Measurements from ENCODE around the gene ANO4.

DNA sequence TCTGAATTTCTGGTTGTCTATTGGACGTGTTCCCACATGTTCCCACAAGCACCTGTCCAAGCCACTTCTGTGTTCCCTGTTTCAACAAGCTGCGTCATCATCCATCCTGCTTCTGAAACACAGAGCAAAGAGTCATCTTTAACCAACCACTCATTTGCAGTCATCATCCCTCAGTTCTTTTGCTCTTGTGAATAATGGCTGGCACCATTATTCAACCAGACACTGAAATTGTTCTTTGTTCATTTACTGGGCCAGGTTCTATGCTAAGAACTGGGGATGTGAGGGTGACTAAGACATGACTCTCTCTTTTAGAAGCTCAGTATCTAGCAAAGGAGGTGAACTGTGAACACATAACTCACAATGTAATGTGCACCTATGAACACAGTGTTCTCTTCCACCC lies 40.7 kb upstream of the ANO4 start:
- no peak for TF ChIP-seq CTCF (IDR thresholded peaks at IDR 0.05; ENCODE audit: insufficient read depth, low read length, poor library complexity, severe bottlenecking)
- no peak for TF ChIP-seq EZH2phosphoT487 (conservative IDR thresholded peaks at IDR 0.05; ENCODE audit: low read length)

Data from SU-DHL-6 (cell line).